Prostate gland (tissue), 2 donors: ENCODE measurements around the gene TEAD2. TPM values are rescaled to one million over a fixed set of nuclear protein-coding genes. Genes with fewer than 3 reads are reported as not detected.

Source experiments
- DNase-seq: peaks from one replicate; pipeline ENCODE4 v3.0.0-alpha.2; 2019; ENCODE audit warnings: low spot score
- H3K27ac ChIP-seq, 2 donors: fragments of 200-600 bp; sonication (generic); 2 replicates each; pipeline ENCODE4 v1.5.1; 2017 to 2019
- H3K27me3 ChIP-seq: fragments of 200-600 bp; sonication (generic); replicated peaks from 2 replicates; pipeline ENCODE4 v1.5.1; 2019; ENCODE audit not compliant: insufficient read depth
- H3K36me3 ChIP-seq, 2 donors: fragments of 200-600 bp; sonication (generic); 1 replicate in 1 of 2; 2 replicates in 1 of 2; pipeline versions ENCODE4 v1.5.1 to v1.8.1; 2017 to 2019
- H3K4me1 ChIP-seq: fragments of 200-600 bp; sonication (generic); replicated peaks from 2 replicates; pipeline ENCODE4 v1.5.1; 2019
- H3K4me3 ChIP-seq, 2 donors: fragments of 200-600 bp; sonication (generic); 2 replicates each; pipeline ENCODE4 v1.5.1; 2017 to 2019
- H3K9me3 ChIP-seq: fragments of 200-600 bp; sonication (generic); 2 replicates; pipeline ENCODE4 v1.5.1; 2017
- CTCF ChIP-seq, 4 experiments: fragments of 200-600 bp in 2 of 4; fragments of 450-650 bp in 2 of 4; sonication (generic) in 2 of 4; IDR thresholded peaks; 1 replicate in 3 of 4; 2 replicates in 1 of 4; pipeline ENCODE4 v1.5.1; 2016 to 2019; ENCODE audit warnings: antibody characterized with exemption in 4 of 4, mild to moderate bottlenecking in 2 of 4, moderate library complexity in 2 of 4
- POLR2A ChIP-seq: fragments of 450-650 bp; IDR thresholded peaks from one replicate; pipeline ENCODE4 v1.6.1; 2016; ENCODE audit warnings: antibody characterized with exemption, mild to moderate bottlenecking
- POLR2AphosphoS5 ChIP-seq: sonication (generic); formaldehyde crosslinking; IDR thresholded peaks from one replicate; pipeline ENCODE4 v1.6.1; 2017; ENCODE audit warnings: antibody characterized with exemption
- WGBS: methylation state at CpG from one replicate; pipeline ENCODE4 v1.1.5; 2018; 5-methylcytosine and 5-hydroxymethylcytosine counted together
- intact Hi-C: fragments of 100-400 bp; cut with DNase I; formaldehyde crosslinking; loops from one replicate; pipeline ENCODE4 v1.14.2; 2022
- total RNA-seq, 2 donors: library from RNA; depleted of rRNA; stranded (reverse); fragments of >200 nt; gene quantifications; one replicate each; pipeline ENCODE4 v1.1.0, GENCODE V29; 2016

Gene TEAD2
- total RNA-seq, 2 donors from 2014 or later = 17.0 to 28.0 TPM

GRCh38 chr19:49359851-49360820 is 2.1 kb downstream of the TEAD2 start:
- peak overlapping the region in 1 of 2 donors; percentile 88 for H3K27ac ChIP-seq
- peaks cover 0 to 4% of the 10 kb centered on the region in 2 donors for H3K36me3 ChIP-seq
- WGBS = 78% methylated on average over 17 of the region's 17 CpGs
- H3K9me3 ChIP-seq = no peaks in the 10 kb centered on the region
- TF ChIP-seq CTCF (IDR thresholded peaks at IDR 0.05) (no peak), POLR2AphosphoS5 (no peak), POLR2A (no peak)
- H3K4me1 ChIP-seq = no peaks in the 10 kb centered on the region
- H3K27me3 ChIP-seq = no peaks in the 10 kb centered on the region
- H3K4me3 ChIP-seq = no peak overlapping the region
- DNase-seq = no peak
- intact Hi-C loops = no loop called here

- Histone ChIP-seq H3K27ac (no peak overlapping the region), H3K36me3 (peaks cover 0 to 11% of the 10 kb centered on the region in 2 donors), H3K4me3 (no peak overlapping the region), H3K9me3 (no peaks in the 10 kb centered on the region), H3K4me1 (no peaks in the 10 kb centered on the region), H3K27me3 (no peaks in the 10 kb centered on the region)
- intact Hi-C loops = no loop called here
- TF ChIP-seq POLR2AphosphoS5 = no peak
- no peak for TF ChIP-seq CTCF (IDR thresholded peaks at IDR 0.05)
- no peak for TF ChIP-seq POLR2A
- 79% methylated on average over 9 of the region's 9 CpGs for WGBS
- no peak for DNase-seq
These were observed 5.0 kb downstream of the TEAD2 start for GRCh38 chr19:49357186-49357585.

- H3K4me3 ChIP-seq = no peak overlapping the region
- no peaks in the 10 kb centered on the region for H3K27me3 ChIP-seq
- H3K4me1 ChIP-seq = no peaks in the 10 kb centered on the region
- WGBS = 70% methylated on average over 7 of the region's 7 CpGs
- peaks cover 0 to 11% of the 10 kb centered on the region in 2 donors for H3K36me3 ChIP-seq
- no peak for TF ChIP-seq POLR2A
- H3K9me3 ChIP-seq = no peaks in the 10 kb centered on the region
- intact Hi-C loops = no loop called here
- H3K27ac ChIP-seq = no peak overlapping the region
- no peak for DNase-seq
These were observed 5.8 kb downstream of the TEAD2 start for GRCh38 chr19:49356382-49356781.

GRCh38 chr19:49355909-49356353 is 6.3 kb downstream of the TEAD2 start:
- no peak overlapping the region for H3K4me3 ChIP-seq
- H3K36me3 ChIP-seq = peaks cover 0 to 11% of the 10 kb centered on the region in 2 donors
- DNase-seq = no peak
- no peaks in the 10 kb centered on the region for H3K9me3 ChIP-seq
- WGBS = 56% methylated on average over 12 of the region's 12 CpGs
- no peak for TF ChIP-seq POLR2A
- intact Hi-C loops = no loop called here
- H3K4me1 ChIP-seq = no peaks in the 10 kb centered on the region
- no peaks in the 10 kb centered on the region for H3K27me3 ChIP-seq
- H3K27ac ChIP-seq = no peak overlapping the region

- Histone ChIP-seq H3K4me1 (no peaks in the 10 kb centered on the region), H3K36me3 (peaks cover 0 to 9% of the 10 kb centered on the region in 2 donors), H3K27ac (no peak overlapping the region), H3K27me3 (no peaks in the 10 kb centered on the region), H3K9me3 (no peaks in the 10 kb centered on the region), H3K4me3 (no peak overlapping the region)
- intact Hi-C loops = no loop called here
- TF ChIP-seq POLR2A (no peak), CTCF (IDR thresholded peaks at IDR 0.05) (no peak), POLR2AphosphoS5 (no peak)
- 87% methylated on average over 2 of the region's 2 CpGs for WGBS
- DNase-seq = no peak
These were observed 12.6 kb downstream of the TEAD2 start for GRCh38 chr19:49349567-49349966.
